H1 (cell line): ENCODE results near the gene OPA3. TPM values are rescaled to one million over a fixed set of nuclear protein-coding genes. Genes with fewer than 3 reads are reported as not detected.

Experiments used
- EGR1 ChIP-seq: IDR thresholded peaks from 2 replicates; pipeline ENCODE4 v1.6.1; 2011; ENCODE audit warnings: low read depth, low read length, borderline replicate concordance
- KDM1A ChIP-seq: fragments of 200-600, 300-600 bp; sonication (generic); IDR thresholded peaks from 2 replicates; pipeline ENCODE4 v1.7.1; 2016; ENCODE audit warnings: mild to moderate bottlenecking, low read length, borderline replicate concordance
- MAX ChIP-seq: IDR thresholded peaks from 2 replicates; pipeline ENCODE4 v1.6.1; 2012; ENCODE audit warnings: inconsistent platforms
- POLR2AphosphoS5 ChIP-seq: IDR thresholded peaks from 2 replicates; pipeline ENCODE4 v1.6.1; 2011; ENCODE audit warnings: low read depth, low read length
- SRF ChIP-seq: IDR thresholded peaks from 2 replicates; pipeline ENCODE4 v1.6.1; 2011; ENCODE audit warnings: mild to moderate bottlenecking, low read depth, low read length, moderate library complexity
- TAF1 ChIP-seq: IDR thresholded peaks from 2 replicates; pipeline ENCODE4 v1.6.1; 2011; ENCODE audit warnings: mild to moderate bottlenecking, low read depth, low read length
- USF2 ChIP-seq: IDR thresholded peaks from 2 replicates; pipeline ENCODE4 v1.6.1; 2011; ENCODE audit warnings: low read length, improper control_type of control experiment
- polyA plus RNA-seq, 7 experiments: library from polyadenylated mRNA; depleted of rRNA in 3 of 7; stranded (reverse) in 5 of 7; unstranded in 2 of 7; fragments of >200 nt in 5 of 7; fragments of 200-250 nt in 2 of 7; gene quantifications; 1 replicate in 5 of 7; 2 replicates in 1 of 7; 4 replicates in 1 of 7; pipeline versions ENCODE4 v1.2.1 to v1.2.3, GENCODE V29; 2011 to 2013; ENCODE audit warnings: missing spikeins in 2 of 7, mixed read lengths in 2 of 7
- total RNA-seq: library from RNA; stranded (reverse); fragmentation: NEBNext Ultra II Directional; extraction: Animal tissue kit (Norgen Biotek cat#: 25700); gene quantifications from 2 replicates; pipeline ENCODE4 v1.2.1, GENCODE V29; 2021

The OPA3 gene
- total and polyA plus RNA-seq, 2 of the 8 experiments (the other 6 are each of a cell fraction or from before 2014, with no cell fraction given): 12.5 to 14.5 TPM

GRCh38 chr19:45508861-45509691 lies 75.5 kb downstream of the OPA3 start (continued):
- TF ChIP-seq KDM1A (no peak), TAF1 (peak; percentile 33; the same call in 1 of the 2 replicates), USF2 (no peak), MAX (peak; percentile 10; the same call in 1 of the 2 replicates), SRF (peak; percentile 48; the same call in 1 of the 2 replicates), EGR1 (peak; percentile 25; the same call in 1 of the 2 replicates), POLR2AphosphoS5 (peak; percentile 38)
